ENCODE measurements around the gene CMIP.

- TF ChIP-seq POLR2AphosphoS5 (IDR thresholded peaks at IDR 0.05) (no peak), CTCF (IDR thresholded peaks at IDR 0.05) (no peak), POLR2A (IDR thresholded peaks at IDR 0.05) (no peak)
Observed at GRCh38 chr16:81492965-81493754, 48.6 kb downstream of the CMIP start.
